NCI-H146 treated with DMSO at 0.1 percent for 48 hours (cell line): ENCODE measurements around the gene CAMK2A.

Experiments
- DNase-seq: peaks from one replicate; lab custom pipeline; 2025; ENCODE audit not compliant: unreplicated experiment; lab: John Stamatoyannopoulos, UW

Gene CAMK2A

GRCh38 chr5:150189728-150190502 lies 99.7 kb downstream of the CAMK2A start, which contains the start of gene SLC6A7:
Gene SLC6A7 (plus strand): TSS chr5:150190062. CDS start chr5:150190328, 266 bp downstream.
- DNase-seq: no peak

GRCh38 chr5:150189326-150189725 lies 100.2 kb downstream of the CAMK2A start:
- no peak for DNase-seq

GRCh38 chr5:150188146-150188842 lies 101.3 kb downstream of the CAMK2A start:
- no peak for DNase-seq

GRCh38 chr5:150186897-150187296 lies 102.7 kb downstream of the CAMK2A start:
- no peak for DNase-seq

- no peak for DNase-seq
Observed at GRCh38 chr5:150186137-150186536, 103.4 kb downstream of the CAMK2A start.

GRCh38 chr5:150184990-150185912 lies 104.3 kb downstream of the CAMK2A start:
- no peak for DNase-seq

GRCh38 chr5:150184006-150184405 lies 105.6 kb downstream of the CAMK2A start:
- DNase-seq: no peak

GRCh38 chr5:150183436-150183835 lies 106.1 kb downstream of the CAMK2A start:
- DNase-seq: no peak

GRCh38 chr5:150182774-150183173 lies 106.8 kb downstream of the CAMK2A start:
- DNase-seq: no peak

- no peak for DNase-seq
Observed at GRCh38 chr5:150181766-150182545, 107.6 kb downstream of the CAMK2A start.

GRCh38 chr5:150181027-150181426 lies 108.5 kb downstream of the CAMK2A start:
- no peak for DNase-seq

- DNase-seq: no peak
Observed at GRCh38 chr5:150180241-150181026, 109.1 kb downstream of the CAMK2A start.

- no peak for DNase-seq
Observed at GRCh38 chr5:150179019-150179620, 110.5 kb downstream of the CAMK2A start.

- no peak for DNase-seq
Observed at GRCh38 chr5:150178262-150178661, 111.3 kb downstream of the CAMK2A start.

GRCh38 chr5:150177721-150178120 lies 111.9 kb downstream of the CAMK2A start:
- no peak for DNase-seq

GRCh38 chr5:150176745-150177477 lies 112.7 kb downstream of the CAMK2A start:
- no peak for DNase-seq

- DNase-seq: no peak
Observed at GRCh38 chr5:150175536-150175935, 114.0 kb downstream of the CAMK2A start.

- DNase-seq: no peak
Observed at GRCh38 chr5:150175076-150175475, 114.5 kb downstream of the CAMK2A start.

GRCh38 chr5:150174285-150174684 lies 115.3 kb downstream of the CAMK2A start:
- DNase-seq: no peak
